NCI-H2081 treated with DMSO at 0.1 percent for 48 hours (cell line): ENCODE results near the gene TNS1.

Experiments
- DNase-seq: peaks from one replicate; lab custom pipeline; 2025; lab: John Stamatoyannopoulos, UW

The TNS1 gene

DNA sequence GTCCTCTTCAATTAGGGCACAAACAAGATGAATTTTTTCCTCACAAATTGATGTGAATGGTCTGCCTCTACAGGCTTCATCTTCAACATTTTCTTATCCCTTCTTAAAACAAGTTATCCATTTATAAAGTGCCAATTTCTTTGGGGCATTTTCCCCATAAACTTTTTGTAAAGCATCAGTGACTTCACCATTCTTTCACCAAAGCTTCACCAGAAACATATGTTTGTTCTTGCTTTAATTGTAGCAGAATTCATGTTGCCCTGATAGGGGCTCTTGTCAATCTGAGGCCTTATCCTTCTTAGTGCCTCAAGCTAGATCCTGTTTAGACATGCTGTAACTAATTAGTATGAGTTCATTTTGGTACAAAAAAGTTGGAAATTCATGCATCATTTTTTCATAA, 226.2 kb downstream of the TNS1 start:
- no peak for DNase-seq

DNA sequence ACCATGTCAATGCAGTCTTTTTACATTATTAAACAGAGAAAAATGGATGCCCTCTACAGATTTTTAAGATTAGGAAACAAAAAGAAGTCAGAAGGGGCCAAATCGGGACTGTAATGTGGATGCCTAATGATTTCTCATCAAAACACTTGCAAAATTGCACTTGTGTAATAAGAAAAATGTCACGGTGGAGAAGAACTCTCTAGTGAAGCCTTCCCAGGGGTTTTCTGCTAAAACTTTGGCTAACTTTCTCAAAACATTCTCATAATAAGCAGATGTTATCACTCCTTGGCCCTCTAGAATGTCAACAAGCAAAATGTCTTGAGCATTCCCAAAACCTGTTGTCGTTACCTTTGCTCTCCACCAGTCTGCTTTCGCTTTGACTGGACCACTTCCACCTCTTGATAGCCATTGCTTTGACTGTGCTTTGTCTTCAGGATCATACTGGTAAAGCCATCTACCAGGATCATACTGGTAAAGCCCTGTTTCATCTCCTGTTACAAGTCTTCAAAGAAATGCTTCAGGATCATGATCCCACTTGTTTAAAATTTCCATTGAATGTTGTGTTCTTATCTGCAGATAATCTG, 226.8 kb downstream of the TNS1 start:
- DNase-seq: no peak

DNA sequence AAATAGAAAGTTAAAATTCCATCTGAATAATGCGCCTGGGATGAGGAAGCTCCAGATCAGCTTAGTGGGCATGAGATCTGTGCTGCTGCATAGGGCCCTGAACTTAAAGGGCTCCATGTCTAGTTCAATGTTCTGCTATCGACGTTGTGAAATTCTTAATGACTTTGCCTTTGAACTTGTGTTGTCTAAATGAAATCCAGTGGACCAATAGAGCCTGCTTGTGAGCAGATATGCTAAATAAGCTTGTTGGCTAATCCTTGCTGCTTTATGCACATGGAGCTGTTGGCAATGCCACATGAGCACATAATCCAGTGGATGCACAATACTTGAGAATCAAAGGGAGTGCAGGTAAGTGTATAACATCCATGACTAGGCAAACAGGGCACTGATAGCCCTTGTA, 228.6 kb downstream of the TNS1 start:
- DNase-seq: no peak

DNA sequence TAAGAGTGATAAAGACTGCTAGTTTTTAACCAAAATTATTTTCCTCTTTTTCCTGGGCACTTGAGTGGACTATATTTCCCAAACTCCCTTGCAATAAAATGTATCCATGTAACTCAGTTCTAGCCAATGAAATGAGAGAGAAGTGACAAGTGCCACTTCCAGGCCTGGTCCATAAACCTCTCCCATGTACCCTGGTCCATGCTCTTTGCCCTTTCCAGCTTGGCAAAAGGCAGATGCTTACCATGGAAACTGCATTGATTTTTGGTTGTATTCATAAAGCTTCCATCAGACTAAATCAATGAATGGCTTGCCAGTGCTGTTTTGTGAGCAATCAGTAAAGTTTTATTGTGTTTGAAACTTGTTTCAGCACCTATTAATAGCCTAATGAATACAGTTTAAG, 229.3 kb downstream of the TNS1 start:
- no peak for DNase-seq

DNA sequence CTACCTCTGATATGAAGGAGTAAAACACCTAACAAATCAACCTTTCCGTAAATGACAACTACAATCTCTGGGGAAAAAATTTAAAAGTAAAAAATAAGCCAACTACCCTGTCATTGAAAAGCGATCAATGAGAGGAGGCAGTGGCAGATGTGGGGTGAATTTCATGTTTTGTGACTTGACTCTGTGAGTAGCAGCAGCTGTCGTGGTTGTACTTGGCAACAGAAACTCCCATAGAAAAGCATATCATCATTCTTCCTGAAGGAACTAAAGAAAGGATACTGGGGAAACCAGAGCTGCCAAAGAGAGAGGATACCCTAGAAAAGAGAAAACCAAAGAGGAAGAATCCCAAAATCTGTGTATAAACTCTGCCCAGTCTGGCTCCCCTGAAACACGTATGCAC, 236.4 kb downstream of the TNS1 start:
- DNase-seq: no peak

DNA sequence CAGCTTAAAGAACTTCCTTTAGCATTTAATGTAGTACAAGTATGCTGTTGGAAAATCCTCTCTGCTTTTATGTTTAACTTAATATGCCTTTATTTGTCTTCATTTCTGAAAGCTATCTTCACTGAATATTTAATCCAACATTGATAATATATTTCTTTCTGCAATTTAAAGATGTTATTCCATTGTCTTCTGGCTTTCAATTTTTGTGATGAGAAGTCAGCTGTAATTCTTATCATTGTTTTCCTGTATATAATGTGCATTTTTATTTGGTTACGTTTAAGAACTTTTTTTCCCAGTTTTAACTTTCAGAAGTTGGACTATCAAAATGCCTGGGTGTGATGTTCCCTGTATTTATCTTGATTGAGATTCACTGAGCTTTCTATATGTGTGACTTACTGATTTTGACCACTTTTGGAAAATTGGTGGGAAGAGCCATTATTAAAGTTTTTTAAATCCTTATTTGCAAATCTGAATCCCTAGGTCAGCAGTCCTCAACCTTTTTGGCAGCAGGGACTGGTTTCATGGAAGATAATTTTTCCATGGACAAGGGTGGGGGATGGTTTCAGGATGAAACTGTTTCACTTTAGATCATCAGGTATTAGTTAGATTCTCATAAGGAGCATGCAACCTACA, 241.0 kb downstream of the TNS1 start:
- no peak for DNase-seq

DNA sequence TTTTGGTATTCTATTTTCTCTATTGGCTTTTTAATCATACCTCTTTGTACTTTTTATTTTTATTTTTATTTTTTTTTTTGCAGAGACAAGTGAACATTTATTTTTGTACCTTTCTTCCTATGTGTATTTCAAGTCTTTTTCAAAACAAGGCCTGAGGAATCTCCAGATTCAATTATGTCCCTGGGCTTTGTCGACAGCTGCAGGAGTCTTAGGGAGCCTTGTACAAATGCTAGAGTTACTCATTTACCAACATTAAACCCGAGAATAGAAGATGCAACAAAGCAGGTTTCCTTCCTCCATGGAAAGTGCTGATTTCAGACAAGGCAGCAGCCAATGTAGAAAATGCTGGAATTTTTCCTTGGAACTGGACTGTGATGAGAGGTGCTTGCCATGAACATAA, 242.8 kb downstream of the TNS1 start:
- DNase-seq: no peak

DNA sequence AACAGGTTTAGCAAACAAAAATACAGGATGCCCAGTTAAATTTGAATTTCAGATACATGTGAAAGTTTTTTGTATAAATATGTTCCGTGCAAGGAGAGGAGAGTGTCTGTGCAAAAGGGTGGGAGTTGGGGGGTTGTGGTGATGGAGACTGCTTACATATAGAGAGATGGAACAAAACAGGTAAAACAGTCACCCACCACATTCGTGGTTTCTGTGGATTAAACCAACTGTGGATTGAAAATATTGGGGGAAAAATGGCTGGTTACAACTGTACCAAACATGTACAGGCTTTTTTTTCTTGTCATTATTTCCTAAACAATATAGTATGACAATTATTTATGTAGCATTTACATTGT, 245.7 kb downstream of the TNS1 start:
- DNase-seq: no peak

DNA sequence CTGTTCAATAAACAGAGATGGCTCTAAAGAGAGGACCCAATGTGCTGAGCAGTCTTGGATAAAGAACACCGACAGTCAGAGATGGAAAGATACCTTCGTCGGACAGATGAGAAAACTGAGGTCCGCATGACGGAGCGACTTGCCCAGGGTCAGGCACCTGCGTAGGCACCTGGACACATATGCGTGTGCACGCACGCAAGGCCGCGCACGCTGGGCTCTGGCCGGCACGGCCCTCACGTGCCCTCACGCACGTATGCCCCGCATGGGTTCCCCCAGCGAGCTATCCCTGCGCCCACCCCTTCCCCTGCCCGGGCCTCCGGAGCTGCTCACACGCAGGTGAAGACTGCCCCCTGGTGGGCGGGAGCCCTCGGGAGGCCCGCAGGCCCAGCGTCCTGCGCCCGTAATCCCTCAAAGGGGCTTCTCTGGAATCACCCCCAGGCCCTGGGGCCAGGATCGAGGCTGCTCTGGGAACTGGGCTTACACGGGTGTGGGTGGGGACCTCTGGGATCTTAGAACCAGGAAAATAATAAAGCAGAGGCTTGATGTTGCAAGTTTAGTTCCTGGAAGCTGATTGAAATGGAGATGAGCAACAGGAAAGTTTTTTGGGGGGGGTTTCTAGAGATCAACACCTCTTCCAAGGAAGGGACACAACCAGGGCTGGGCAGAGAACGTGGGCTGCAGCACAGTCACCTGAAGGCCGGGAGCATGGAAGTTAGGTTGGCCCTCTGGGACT, 246.3 kb downstream of the TNS1 start:
- no peak for DNase-seq

DNA sequence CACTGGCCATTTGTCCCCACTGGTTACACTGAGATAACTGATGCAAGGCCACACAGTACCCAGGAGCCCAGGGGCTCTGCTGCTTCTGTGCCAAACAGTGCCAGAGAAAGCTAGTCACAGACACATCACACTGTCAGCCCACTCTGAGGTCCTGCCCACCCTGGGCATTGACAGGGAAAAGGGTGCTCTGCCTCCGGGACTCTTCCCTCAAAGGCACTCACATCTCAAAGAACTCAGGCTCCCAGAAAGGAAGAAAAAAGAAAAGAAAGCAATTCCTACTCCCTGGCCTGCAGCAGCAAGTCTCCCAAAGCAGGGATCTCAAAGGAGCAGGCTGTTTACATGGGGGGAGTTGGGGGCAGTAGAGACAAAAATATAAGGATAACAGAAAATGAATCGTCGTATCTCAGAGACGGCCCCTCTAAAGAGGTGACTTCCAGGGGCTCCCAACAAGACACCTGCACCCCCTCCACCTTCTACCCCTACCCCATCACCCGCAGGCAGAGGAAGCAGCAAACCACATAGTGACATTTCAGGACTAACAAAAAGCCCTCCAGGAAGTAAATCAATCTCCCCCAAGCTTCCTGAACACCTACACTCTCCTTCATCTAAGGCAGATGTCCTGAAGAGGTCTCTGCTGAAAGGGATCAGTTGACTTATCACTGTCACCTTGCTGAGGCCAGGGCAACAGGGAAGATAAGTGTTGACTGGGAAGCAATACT, 247.6 kb downstream of the TNS1 start:
- no peak for DNase-seq

DNA sequence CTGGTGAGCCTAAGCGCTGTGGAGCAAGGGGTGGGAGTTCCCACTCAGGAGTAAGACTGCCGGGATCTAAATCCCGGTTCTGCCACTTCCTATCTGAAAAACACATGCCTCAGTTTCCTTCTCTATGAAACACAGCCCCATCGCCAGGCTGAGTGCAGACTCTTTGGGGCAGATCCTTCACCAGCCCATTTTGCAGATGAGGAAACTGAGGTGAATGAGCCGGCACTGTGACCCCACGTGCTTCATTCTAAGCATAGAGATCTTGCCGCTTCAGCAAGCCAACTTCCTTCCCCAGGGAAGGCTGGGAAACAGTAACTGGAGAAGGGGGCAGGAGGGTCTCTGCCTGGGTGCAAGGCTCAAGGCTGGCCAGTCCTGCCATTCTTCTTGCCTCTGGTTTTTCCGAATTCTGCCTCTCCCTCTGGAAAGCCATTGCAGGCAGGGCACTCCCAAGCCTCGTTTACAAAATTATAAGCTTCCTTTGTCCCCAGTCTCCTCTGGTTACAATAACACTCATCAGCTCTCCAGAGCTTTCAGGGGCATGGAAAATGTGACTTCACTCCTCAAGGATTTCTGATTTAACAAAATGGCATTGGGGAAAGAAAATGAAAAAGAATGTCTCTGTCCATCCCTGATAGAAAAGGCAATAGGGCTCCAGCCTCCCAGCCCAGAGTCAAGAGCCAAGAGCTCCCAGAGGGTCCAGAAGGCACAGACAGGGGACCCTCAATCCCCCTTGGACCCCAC, 249.2 kb downstream of the TNS1 start:
- DNase-seq: no peak

DNA sequence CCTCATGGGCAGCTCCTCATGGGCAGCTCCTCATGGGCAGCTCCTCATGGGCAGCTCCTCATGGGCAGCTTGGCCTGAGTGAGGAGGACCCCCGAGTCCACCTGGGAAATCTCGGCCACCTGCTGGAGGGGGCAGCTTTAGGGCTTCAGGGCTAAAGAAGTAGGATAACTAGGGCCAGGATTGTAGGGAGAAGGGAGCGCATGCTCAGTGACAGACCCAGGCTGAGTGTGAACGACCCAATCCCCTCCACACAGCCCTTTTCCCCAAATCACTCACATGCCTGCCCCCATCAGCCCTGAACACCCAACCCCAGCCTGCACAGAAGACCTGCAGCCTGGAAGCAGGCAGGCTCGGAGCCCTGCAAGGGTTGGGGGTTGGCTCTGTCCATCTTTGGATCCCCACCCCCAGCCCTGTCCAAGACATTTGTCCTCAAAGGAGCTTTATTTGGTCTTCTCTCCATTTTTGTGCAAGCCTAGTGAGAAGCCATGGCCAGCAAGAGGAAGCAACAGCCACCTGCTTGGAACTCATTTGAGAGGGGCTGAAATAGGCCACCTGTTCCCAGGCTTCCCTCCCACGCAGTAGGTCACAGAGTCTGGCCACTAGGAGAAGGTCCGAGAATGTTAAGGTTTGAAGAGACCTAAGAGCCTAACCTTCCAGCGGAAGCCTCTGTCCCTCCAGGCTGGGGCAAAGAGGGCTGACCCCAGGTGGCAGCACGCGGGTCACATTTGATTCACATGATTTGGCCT, 249.9 kb downstream of the TNS1 start:
- DNase-seq: no peak

DNA sequence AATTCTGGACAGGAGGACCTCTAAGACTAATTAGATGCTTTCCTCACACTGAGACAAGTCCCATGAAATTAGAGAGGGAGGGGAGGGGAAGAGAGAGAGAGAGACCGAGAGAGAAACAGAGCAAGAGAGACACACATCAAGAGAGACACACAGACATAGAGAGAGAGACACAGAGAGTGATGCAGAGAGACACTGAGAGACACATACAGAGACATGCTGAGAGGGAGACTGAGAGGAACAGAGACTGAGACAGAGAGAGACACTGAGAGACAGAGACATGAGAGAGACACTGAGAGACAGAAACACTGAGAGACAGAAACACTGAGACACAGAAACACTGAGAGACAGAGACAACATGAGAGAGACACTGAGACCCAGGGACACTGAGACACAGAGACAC, 250.8 kb downstream of the TNS1 start:
- no peak for DNase-seq

DNA sequence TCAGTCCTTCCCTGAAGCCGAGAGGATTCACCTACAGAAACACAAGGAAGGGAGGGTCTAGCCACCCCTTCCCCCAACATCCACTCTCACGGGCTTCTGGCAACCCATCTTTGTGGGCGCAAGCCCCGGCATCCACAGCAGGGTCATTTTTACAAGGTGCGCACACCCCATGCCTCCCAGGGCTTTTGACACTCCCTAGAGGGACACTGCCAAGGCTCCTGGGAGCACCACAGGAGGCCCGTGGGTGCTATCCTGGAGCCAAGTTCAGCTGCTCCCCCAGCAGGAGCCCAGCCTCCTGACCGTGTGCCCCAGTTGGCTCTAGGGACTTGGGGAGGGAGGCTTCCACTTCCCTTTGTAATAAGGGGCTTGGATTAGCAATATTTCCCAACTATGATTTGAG, 251.6 kb downstream of the TNS1 start:
- DNase-seq: no peak
